Omental fat pad (tissue), 4 donors: Measurements from ENCODE around the gene UPK3A. TPM values are rescaled to one million over a fixed set of nuclear protein-coding genes. Genes with fewer than 3 reads are reported as not detected.

Source experiments
- ATAC-seq: fragments of 150-250 bp; one replicate; pipeline ENCODE4 v1.9.1; 2016; ENCODE audit warnings: mild to moderate bottlenecking, moderate library complexity; ENCODE audit not compliant: low FRiP score
- DNase-seq: peaks from one replicate; pipeline ENCODE4 v3.0.0-alpha.2; 2019; ENCODE audit warnings: low spot score
- total RNA-seq, 4 donors: library from RNA; depleted of rRNA; stranded (reverse); fragments of >200 nt; gene quantifications; one replicate each; pipeline ENCODE4 v1.1.0, GENCODE V29; 2016
- TF ChIP-seq, protein P1 (sequence below), 3 donors: fragments of 450-650 bp; IDR thresholded peaks; one replicate each; pipeline ENCODE4 v1.5.1; 2016 to 2017; ENCODE audit warnings: antibody characterized with exemption in 3 of 3, mild to moderate bottlenecking in 3 of 3, moderate library complexity in 2 of 3

The UPK3A gene
- total RNA-seq, 4 donors from 2014 or later: not detected

DNA sequence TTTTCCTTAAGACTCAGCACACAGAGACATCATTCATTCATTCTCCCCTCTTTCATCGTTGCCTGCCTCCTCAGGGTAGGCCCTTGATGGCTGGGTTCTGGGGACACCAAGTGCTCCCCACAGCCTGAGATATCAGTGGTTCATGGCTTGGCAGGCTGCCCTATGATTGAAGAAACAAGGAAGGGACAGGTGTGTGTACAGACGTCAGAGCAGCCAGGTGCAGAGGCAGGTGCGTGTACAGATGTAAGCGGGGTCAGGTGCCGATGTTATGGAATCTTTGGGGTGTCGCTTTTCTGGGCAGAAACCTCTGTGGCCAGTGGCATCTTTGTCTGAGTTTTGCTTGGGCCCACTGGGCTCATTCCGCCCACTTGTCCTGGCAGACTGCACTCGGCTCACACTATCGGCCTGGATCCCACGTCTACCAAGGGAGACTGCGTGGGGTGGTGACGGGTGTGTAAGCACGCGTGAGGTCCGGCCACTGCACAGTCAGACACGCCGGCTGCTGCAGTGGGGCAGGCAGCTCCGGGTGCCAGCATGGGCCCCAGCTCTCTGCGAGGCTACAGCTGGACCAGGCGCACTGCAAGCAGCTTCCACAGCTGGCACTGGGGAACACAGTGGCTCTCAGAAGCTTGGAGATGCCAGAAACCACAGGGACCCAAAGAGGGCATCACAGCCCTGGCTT lies 23.2 kb upstream of the UPK3A start:
- TF ChIP-seq, protein P1, sequence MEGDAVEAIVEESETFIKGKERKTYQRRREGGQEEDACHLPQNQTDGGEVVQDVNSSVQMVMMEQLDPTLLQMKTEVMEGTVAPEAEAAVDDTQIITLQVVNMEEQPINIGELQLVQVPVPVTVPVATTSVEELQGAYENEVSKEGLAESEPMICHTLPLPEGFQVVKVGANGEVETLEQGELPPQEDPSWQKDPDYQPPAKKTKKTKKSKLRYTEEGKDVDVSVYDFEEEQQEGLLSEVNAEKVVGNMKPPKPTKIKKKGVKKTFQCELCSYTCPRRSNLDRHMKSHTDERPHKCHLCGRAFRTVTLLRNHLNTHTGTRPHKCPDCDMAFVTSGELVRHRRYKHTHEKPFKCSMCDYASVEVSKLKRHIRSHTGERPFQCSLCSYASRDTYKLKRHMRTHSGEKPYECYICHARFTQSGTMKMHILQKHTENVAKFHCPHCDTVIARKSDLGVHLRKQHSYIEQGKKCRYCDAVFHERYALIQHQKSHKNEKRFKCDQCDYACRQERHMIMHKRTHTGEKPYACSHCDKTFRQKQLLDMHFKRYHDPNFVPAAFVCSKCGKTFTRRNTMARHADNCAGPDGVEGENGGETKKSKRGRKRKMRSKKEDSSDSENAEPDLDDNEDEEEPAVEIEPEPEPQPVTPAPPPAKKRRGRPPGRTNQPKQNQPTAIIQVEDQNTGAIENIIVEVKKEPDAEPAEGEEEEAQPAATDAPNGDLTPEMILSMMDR (IDR thresholded peaks at IDR 0.05): no peak
- no peak for DNase-seq
- ATAC-seq: no peak

DNA sequence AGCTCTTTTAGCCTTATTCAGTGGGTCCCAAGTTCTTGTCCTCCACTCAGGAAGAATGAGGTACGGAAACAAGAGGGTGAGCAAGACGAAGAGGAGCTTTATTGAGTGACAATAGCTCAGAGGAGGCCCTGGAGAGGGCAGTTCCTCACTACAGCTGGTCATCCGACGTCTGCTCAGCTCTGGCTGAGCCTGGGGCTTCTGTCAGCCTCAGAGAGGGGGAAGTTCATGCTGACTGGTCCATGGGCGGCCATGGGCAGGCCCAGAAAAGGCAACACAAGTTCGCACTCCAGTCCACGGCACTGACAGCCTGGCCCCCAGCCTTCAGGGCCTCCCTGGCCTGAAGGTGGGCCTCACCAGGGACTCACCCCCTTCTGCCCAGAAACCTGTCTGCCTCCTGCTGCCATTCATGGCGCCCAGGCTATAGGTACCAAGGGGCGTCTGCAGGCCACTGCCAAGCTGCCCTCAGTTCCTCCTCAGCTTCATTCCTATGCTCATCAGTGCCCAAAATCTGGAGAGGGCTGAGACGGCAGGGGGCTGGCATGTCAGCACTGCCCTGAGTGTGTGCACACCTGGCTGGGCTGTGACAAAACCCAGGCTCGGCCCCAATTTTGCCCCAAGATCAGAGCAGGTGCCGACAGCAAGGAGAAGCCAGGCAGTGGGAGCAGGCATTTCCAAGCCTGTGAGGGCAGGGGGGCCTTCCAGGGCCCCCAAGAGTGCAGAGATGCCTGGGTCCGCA lies 22.4 kb upstream of the UPK3A start:
- ATAC-seq (no peak), DNase-seq (no peak)
- TF ChIP-seq, protein P1 (IDR thresholded peaks at IDR 0.05): no peak

DNA sequence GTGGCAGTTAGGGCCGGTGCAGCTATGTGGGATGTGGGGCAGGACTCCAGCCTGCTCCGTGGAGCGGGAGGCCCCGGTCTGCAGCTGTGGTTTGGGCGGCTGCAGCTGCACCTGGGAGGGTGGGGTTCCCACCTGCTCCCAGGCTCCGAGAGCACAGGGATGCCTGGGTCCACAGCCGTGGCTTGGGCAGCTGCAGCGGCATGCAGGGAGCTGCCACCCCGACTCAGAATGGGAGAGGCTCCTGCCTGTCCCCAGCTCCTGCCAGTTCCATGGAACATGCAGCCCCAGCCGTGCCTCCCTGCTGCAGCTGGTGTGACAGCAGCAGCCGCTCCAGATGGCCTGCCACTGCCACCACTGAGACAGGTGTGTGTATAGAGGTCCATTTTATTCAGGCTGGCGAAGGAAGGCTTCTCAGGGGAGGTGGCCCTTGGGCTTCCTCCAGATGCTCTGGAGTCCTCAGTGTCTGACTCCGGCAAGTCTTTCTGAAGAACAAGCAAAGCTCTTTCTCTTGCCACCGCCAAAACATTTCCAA lies 21.8 kb upstream of the UPK3A start:
- DNase-seq (no peak), ATAC-seq (no peak)
- TF ChIP-seq, protein P1 (IDR thresholded peaks at IDR 0.05): no peak

DNA sequence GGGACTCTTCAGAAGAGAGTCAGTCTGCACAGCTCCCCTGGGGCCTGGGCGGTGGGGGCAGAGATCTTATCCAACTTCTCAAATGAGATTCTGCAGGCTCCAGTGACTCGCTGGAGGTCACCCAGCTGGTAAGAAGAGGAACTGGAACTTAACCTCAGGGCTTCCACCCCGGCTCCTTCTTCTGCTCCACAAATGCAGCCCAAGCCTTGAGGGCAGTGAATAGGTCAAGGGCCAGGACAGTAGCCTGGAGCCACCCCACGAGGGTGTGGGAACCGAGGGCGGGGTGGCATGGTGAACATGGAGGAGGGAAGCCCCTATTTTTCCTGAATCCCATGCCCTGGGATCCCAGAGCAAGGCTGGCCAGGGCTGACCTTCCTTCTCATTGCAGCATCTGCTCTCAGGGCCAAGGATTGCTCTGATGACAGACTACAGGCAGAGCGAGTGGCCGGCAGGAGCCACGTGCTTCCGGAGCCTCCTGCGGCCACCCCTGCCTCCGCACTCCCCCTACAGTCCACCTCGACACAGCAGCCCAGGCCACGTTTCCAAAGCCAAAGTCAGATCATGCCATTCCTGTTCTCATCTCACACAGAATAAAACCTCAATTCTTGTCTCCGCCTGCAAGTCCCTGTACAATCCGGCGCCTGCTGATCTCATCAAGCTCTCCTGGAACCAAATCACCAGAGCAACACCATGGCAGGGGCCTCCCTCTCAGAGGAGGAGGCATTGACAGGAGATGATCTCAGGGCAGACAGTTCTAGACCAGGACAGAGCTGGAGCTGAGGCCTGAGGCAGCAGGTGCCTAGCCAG lies 21.1 kb upstream of the UPK3A start:
- ATAC-seq (peak; percentile 73), DNase-seq (no peak)

DNA sequence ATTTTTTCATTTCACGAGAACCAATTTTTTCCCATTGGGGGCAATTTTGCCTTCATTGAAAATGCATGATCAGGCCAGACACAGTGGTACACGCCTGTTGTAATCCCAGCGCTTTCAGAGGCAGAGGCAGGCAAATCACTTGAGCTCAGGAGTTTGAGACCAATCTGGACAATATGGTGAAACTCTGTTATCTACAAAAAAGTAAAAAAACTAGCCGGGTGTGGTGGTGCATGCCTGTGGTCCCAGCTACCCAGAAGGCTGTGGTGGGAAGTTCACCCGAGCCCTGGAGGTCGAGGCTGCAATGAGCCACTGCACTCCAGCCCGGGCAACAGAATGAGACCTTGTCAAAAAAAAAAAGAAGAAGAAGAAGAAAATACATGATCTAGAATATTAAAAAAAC lies 19.2 kb upstream of the UPK3A start:
- DNase-seq (no peak), ATAC-seq (no peak)
- TF ChIP-seq, protein P1 (IDR thresholded peaks at IDR 0.05): no peak

More for the DNA sequence above, 21.1 kb upstream of the UPK3A start:
- TF ChIP-seq, protein P1 (IDR thresholded peaks at IDR 0.05): no peak

DNA sequence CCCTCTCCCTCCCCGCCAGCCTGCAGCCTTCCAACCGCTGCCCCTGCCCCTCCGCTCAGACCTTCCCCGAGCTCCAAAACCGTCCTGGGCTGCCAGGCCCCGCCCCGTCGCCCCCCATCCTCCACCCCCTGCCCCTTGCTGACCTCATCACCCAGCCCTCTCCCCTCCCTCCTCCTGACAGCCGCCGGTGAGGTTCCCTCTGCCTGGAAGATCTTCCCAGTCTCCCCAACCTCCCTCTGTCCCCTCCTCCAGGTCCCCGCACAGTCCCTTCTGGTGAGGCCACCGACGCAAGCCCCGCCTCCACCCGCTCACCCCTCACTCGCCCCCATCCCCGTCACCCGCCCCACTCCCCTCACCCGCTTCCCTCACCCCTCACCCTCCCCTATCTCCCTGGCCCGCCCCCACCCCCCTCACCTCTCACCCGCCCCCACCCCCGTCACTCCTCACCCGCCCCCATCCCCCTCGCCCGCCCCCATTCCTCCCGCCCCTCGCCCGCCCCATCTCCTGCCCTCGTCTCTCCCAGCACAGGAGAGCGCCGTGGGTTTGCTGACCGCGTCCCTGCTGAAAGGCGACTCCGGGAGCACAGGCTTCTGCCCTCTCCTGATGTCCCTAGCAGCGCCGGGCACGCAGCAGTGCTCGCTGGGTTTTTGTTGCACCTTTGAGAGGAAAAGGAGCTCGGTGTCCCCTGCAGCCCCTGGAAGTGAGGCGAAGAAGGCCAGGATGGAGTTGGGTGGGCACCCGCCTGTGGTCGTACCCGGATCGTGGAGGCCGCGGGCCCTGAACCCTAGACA lies 16.4 kb upstream of the UPK3A start:
- TF ChIP-seq, protein P1 (IDR thresholded peaks at IDR 0.05): no peak
- DNase-seq (no peak), ATAC-seq (peak; percentile 4)
